Astrocyte (in vitro differentiated cells and primary cell): ENCODE measurements around the gene SLC2A13. TPM values are rescaled to one million over a fixed set of nuclear protein-coding genes. Genes with fewer than 3 reads are reported as not detected.
"Not testable (repeated sequence)": the region's sequence is repeated elsewhere in the genome, so short reads cannot be mapped to it uniquely, and the experiment has no call there.

Experiments used
- DNase-seq: peaks from one replicate; pipeline ENCODE4 v3.0.0-alpha.2; 2010; ENCODE audit warnings: low read depth
- FAIRE-seq: peaks from 2 replicates; lab custom pipeline; 2011; peaks lifted over from hg19 to GRCh38; lab: Jason Lieb, UNC
- H2AFZ ChIP-seq: 2 replicates; pipeline ENCODE4 v1.6.0; 2012; ENCODE audit warnings: low read depth, low read length, inconsistent platforms
- H3K27ac ChIP-seq: 2 replicates; pipeline ENCODE4 v1.5.1; 2011; ENCODE audit warnings: low read depth, low read length, inconsistent platforms
- H3K27me3 ChIP-seq: 2 replicates; pipeline ENCODE4 v1.6.0; 2011; ENCODE audit warnings: low read length, inconsistent platforms; ENCODE audit not compliant: insufficient read depth
- H3K36me3 ChIP-seq: 2 replicates; pipeline ENCODE4 v1.5.1; 2011; ENCODE audit warnings: low read length, inconsistent platforms; ENCODE audit not compliant: insufficient read depth
- H3K4me1 ChIP-seq: 2 replicates; pipeline ENCODE4 v1.5.1; 2011; ENCODE audit warnings: low read length, inconsistent platforms; ENCODE audit not compliant: insufficient read depth
- H3K4me2 ChIP-seq: 2 replicates; pipeline ENCODE4 v1.6.0; 2012; ENCODE audit warnings: low read length, inconsistent platforms
- H3K4me3 ChIP-seq: 2 replicates; pipeline ENCODE4 v1.5.1; 2011; ENCODE audit warnings: low read depth, mild to moderate bottlenecking, low read length, inconsistent platforms; ENCODE audit not compliant: insufficient read depth
- H3K79me2 ChIP-seq: 2 replicates; pipeline ENCODE4 v1.6.0; 2012; ENCODE audit warnings: mild to moderate bottlenecking, low read length, inconsistent platforms; ENCODE audit not compliant: insufficient read depth
- H3K9ac ChIP-seq: 2 replicates; pipeline ENCODE4 v1.6.0; 2012; ENCODE audit warnings: mild to moderate bottlenecking, low read length, inconsistent platforms
- H3K9me3 ChIP-seq: 2 replicates; pipeline ENCODE4 v1.5.1; 2012; ENCODE audit warnings: low read depth, mild to moderate bottlenecking, low read length, inconsistent platforms; ENCODE audit not compliant: insufficient read depth
- H4K20me1 ChIP-seq: 2 replicates; pipeline ENCODE4 v1.6.0; 2012; ENCODE audit warnings: low read length, inconsistent platforms; ENCODE audit not compliant: insufficient read depth
- H3K27ac Mint-ChIP-seq: one replicate; pipeline ENCODE4 v1.8.0; 2021; ENCODE audit warnings: mild to moderate bottlenecking, mixed read lengths; ENCODE audit not compliant: unreplicated experiment
- H3K27me3 Mint-ChIP-seq: one replicate; pipeline ENCODE4 v1.8.0; 2021; ENCODE audit warnings: low read depth, mixed read lengths; ENCODE audit not compliant: unreplicated experiment
- H3K36me3 Mint-ChIP-seq: one replicate; pipeline ENCODE4 v1.8.0; 2021; ENCODE audit warnings: low read depth, mixed read lengths; ENCODE audit not compliant: unreplicated experiment
- H3K4me1 Mint-ChIP-seq: one replicate; pipeline ENCODE4 v1.8.0; 2021; ENCODE audit warnings: low read depth, mixed read lengths; ENCODE audit not compliant: unreplicated experiment
- H3K4me3 Mint-ChIP-seq: one replicate; pipeline ENCODE4 v1.8.0; 2021; ENCODE audit warnings: mild to moderate bottlenecking, moderate library complexity, mixed read lengths; ENCODE audit not compliant: unreplicated experiment
- H3K9me3 Mint-ChIP-seq: one replicate; pipeline ENCODE4 v1.8.0; 2021; ENCODE audit warnings: mild to moderate bottlenecking, mixed read lengths; ENCODE audit not compliant: unreplicated experiment
- CTCF ChIP-seq: IDR thresholded peaks from 2 replicates; pipeline ENCODE4 v1.5.1; 2011; ENCODE audit warnings: low read depth, mild to moderate bottlenecking, inconsistent platforms, low read length, moderate library complexity; ENCODE audit not compliant: insufficient read depth
- EZH2 ChIP-seq: IDR thresholded peaks from 2 replicates; pipeline ENCODE4 v1.6.1; 2012; ENCODE audit warnings: mild to moderate bottlenecking, low read length, inconsistent platforms; ENCODE audit not compliant: insufficient read depth
- total RNA-seq: library from RNA; stranded (reverse); gene quantifications from 2 replicates; pipeline ENCODE4 v1.2.1, GENCODE V29; 2021

SLC2A13 gene
- total RNA-seq, 1 donor from 2014 or later = 10.2 TPM

GRCh38 chr12:40054555-40055227 is 51.2 kb downstream of the SLC2A13 start:
- FAIRE-seq = peak; percentile 17

GRCh38 chr12:40049268-40049667 is 56.6 kb downstream of the SLC2A13 start:
- Histone ChIP-seq H3K27me3 (no peaks in the 10 kb centered on the region), H3K79me2 (no peaks in the 10 kb centered on the region), H3K9me3 (no peaks in the 10 kb centered on the region), H3K36me3 (no peaks in the 10 kb centered on the region), H3K27ac (no peak overlapping the region), H3K4me3 (no peak overlapping the region), H3K4me1 (no peaks in the 10 kb centered on the region), H2AFZ (no peak overlapping the region), H4K20me1 (no peaks in the 10 kb centered on the region), H3K9ac (no peak overlapping the region), H3K4me2 (no peak overlapping the region)
- H3K9me3 Mint-ChIP-seq = no peaks in the 10 kb centered on the region
- DNase-seq = no peak
- H3K4me1 Mint-ChIP-seq = no peaks in the 10 kb centered on the region
- H3K27ac Mint-ChIP-seq = no peak overlapping the region
- no peaks in the 10 kb centered on the region for H3K27me3 Mint-ChIP-seq
- TF ChIP-seq CTCF = no peak
- no peak for TF ChIP-seq EZH2
- FAIRE-seq = no peak
- H3K36me3 Mint-ChIP-seq = no peaks in the 10 kb centered on the region
- no peak overlapping the region for H3K4me3 Mint-ChIP-seq

More at GRCh38 chr12:40054555-40055227, 51.2 kb downstream of the SLC2A13 start:
- Histone ChIP-seq H3K27ac (no peak overlapping the region), H3K4me1 (peaks cover 5% of the 10 kb centered on the region), H4K20me1 (no peaks in the 10 kb centered on the region), H3K36me3 (no peaks in the 10 kb centered on the region), H3K9me3 (no peaks in the 10 kb centered on the region), H3K4me3 (no peak overlapping the region), H3K4me2 (peak overlapping the region; percentile 23), H3K9ac (no peak overlapping the region), H2AFZ (no peak overlapping the region), H3K27me3 (no peaks in the 10 kb centered on the region), H3K79me2 (no peaks in the 10 kb centered on the region)
- H3K27me3 Mint-ChIP-seq = no peaks in the 10 kb centered on the region
- DNase-seq = peak; percentile 73
- H3K4me3 Mint-ChIP-seq = no peak overlapping the region
- H3K9me3 Mint-ChIP-seq = no peaks in the 10 kb centered on the region
- H3K36me3 Mint-ChIP-seq = no peaks in the 10 kb centered on the region
- H3K27ac Mint-ChIP-seq = no peak overlapping the region
- H3K4me1 Mint-ChIP-seq = peaks cover 13% of the 10 kb centered on the region
- TF ChIP-seq CTCF (no peak), EZH2 (no peak)

- H3K4me3 ChIP-seq, H3K36me3 ChIP-seq, H3K36me3 Mint-ChIP-seq, H3K4me1 Mint-ChIP-seq, H3K27me3 ChIP-seq, H3K27ac Mint-ChIP-seq, H3K4me1 ChIP-seq, H3K27me3 Mint-ChIP-seq, H3K4me3 Mint-ChIP-seq, H3K79me2 ChIP-seq, H3K9me3 ChIP-seq, H3K9me3 Mint-ChIP-seq, H3K4me2 ChIP-seq, DNase-seq, H4K20me1 ChIP-seq, H3K9ac ChIP-seq, FAIRE-seq, H2AFZ ChIP-seq, H3K27ac ChIP-seq: not testable (repeated sequence)
Measured at GRCh38 chr12:40047002-40047401, 58.9 kb downstream of the SLC2A13 start.
